ENCODE results near the gene APMAP.

- TF ChIP-seq CTCF (IDR thresholded peaks at IDR 0.05), result no peak
- no peak for TF ChIP-seq POLR2A (IDR thresholded peaks at IDR 0.05)
Observed at GRCh38 chr20:25038591-25039015, 46.1 kb upstream of the APMAP start.

All from uterus (tissue), 2 donors.